GM12872 (cell line): ENCODE data around the gene TRIM47.
A peak's percentile ranks its signal among the peaks of the same experiment; 100 is the strongest.

Experiments
- CTCF ChIP-seq: IDR thresholded peaks from 3 replicates; pipeline ENCODE4 v1.5.1; 2011; ENCODE audit warnings: low read depth, mild to moderate bottlenecking, low read length, moderate library complexity; ENCODE audit not compliant: insufficient read depth

Gene TRIM47

GRCh38 chr17:75827308-75828075 is 50.9 kb downstream of the TRIM47 start:
- TF ChIP-seq CTCF = peak; percentile 79

GRCh38 chr17:75826561-75827307 is 51.6 kb downstream of the TRIM47 start:
- TF ChIP-seq CTCF = no peak

- TF ChIP-seq CTCF = no peak
Observed at GRCh38 chr17:75825748-75826370, 52.5 kb downstream of the TRIM47 start.

- no peak for TF ChIP-seq CTCF
Observed at GRCh38 chr17:75825149-75825552, 53.2 kb downstream of the TRIM47 start.

- no peak for TF ChIP-seq CTCF
Observed at GRCh38 chr17:75824666-75825065, 53.7 kb downstream of the TRIM47 start.
